IPS-NIHi7 (cell line): ENCODE measurements around the gene PLEKHA7.
"Not testable (repeated sequence)": the region's sequence is repeated elsewhere in the genome, so short reads cannot be mapped to it uniquely, and the experiment has no call there.

ENCODE experiments used
- DNase-seq: peaks from one replicate; pipeline ENCODE4 v3.0.0; 2012; ENCODE audit warnings: mixed read lengths; ENCODE audit errors: extremely low spot score

PLEKHA7 gene

DNA sequence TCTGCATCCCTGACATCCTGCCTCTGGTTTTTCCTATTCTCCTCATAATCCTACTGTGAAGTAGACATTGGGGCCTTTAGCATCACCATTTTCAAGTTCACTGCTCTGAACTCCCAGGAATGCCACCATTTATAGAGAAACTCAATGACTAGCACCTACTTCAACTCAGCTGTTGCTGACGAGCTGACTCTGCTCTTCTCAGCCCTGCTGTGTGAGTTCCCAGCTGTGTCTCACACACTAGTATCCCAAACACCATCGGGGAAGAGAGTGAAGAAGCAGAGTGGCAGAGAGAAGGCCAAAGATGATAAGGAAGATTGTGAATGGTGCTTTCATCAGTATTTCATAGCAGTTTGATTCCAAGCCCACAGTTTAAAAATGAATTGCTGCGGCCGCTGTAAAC is 71.9 kb downstream of the PLEKHA7 start:
- no peak for DNase-seq

GRCh38 chr11:16941935-16942334 is 72.3 kb downstream of the PLEKHA7 start:
- DNase-seq, result no peak

- no peak for DNase-seq
Observed at GRCh38 chr11:16938061-16938460, 76.2 kb downstream of the PLEKHA7 start.

GRCh38 chr11:16936643-16937042 is 77.6 kb downstream of the PLEKHA7 start:
- DNase-seq, result no peak

GRCh38 chr11:16935518-16936302 is 78.5 kb downstream of the PLEKHA7 start:
- peak; percentile 62 for DNase-seq

GRCh38 chr11:16933756-16934603 is 80.2 kb downstream of the PLEKHA7 start:
- DNase-seq, result peak; percentile 39

GRCh38 chr11:16933291-16933690 is 80.9 kb downstream of the PLEKHA7 start:
- no peak for DNase-seq

GRCh38 chr11:16928044-16928443 is 86.2 kb downstream of the PLEKHA7 start:
- no peak for DNase-seq

- no peak for DNase-seq
Observed at GRCh38 chr11:16926883-16927626, 87.2 kb downstream of the PLEKHA7 start.

DNA sequence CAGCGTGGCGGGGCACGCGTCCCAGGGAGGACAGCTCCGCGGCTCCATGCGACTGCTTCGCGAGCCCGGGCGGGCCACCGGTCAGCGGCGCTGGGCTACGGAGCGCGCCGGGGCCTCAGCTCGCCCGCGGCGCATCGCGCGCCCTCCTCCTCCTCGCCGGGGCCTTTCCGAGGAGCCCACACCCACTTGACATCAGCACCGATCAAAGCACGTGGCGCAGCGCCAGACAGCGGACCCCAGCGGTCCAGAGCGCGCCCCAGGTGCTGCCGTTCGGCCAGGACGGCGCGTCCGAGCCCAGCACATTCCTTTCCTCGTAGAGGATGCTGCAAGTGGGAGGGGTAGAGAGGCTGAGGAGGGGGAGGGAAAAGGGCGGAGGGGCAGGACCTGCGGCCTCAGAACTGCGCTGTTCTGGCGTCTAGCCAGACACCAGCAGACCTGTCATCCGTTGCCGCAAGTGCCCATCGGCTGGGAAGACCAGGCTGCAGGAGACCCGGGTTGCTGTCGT is 88.6 kb downstream of the PLEKHA7 start:
- DNase-seq, result peak; percentile 83

DNA sequence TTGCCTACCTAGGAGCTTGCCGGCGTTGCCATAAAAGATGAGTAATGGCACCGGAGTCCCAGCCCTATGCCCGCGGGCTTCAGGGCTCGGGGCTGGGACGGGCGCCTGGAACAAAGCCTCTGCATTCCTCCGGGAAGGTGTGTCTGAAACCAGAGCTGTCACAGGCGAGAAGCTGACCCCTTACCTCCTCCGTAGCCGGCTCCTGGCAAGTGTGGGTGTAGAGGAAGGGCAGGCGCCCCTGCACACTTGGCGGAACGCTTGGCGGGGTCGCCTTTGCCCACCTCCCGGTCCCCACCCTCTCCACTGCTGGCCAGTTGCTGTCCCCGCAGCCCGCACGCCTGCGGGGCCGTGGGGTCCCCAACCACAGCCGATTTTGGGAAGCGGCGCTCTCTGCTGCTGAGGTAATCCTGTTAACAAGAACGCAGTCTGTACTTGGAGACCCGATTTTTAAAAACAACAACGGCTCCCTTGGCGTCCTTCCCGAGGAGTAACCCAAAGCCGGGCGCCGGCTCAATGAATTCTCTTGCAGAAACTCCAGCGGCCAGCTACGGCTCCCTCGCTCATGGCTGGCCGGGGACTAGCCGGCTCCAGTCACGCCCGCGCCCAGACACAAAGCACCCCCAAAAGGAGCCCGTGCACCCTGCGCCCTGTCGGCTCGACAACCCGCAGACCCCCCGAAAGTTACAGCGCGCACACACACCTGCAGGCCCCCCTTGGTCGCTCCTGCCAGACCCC is 89.2 kb downstream of the PLEKHA7 start:
- DNase-seq, result peak; percentile 89

GRCh38 chr11:16924462-16924825 is 89.8 kb downstream of the PLEKHA7 start:
- no peak for DNase-seq

DNA sequence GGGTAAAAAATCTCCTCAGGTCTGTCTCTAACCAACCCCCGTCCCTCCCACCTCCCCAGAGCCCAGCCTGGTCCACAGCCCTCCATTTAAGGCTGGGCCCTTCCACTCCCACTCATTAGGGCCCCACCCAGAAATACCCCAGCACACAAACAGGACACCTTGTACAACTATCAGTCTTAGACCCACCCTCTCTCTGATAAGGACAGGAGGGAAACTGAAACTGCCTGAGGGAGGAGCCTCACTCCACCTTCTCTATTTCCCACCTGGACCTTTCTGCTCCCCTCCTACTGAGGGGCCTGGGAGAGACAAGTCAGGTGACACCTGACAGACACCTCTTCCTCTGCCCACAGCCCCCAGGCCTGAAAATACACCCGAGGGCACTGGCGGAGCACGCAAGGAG is 90.2 kb downstream of the PLEKHA7 start:
- no peak for DNase-seq

GRCh38 chr11:16921668-16922067 is 92.5 kb downstream of the PLEKHA7 start:
- no peak for DNase-seq

DNA sequence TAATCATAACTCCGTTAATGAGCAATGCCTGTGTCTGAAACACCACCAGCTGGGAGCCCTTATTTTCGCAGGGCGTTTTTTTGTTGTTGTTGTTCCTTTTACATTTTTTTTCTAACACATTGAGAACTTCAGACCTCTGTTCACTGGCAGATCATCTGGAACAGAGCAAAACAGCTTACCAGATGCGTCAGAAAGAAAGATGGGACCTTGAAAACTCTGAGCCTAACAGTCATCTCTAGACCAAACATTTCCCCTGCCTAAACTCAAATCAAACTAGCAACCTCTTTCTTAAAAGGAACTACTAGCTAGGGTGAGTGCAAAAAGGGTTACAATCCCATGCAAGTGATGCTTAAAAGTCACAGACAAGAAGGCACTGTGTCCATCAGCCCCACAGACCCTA is 93.2 kb downstream of the PLEKHA7 start:
- no peak for DNase-seq

DNA sequence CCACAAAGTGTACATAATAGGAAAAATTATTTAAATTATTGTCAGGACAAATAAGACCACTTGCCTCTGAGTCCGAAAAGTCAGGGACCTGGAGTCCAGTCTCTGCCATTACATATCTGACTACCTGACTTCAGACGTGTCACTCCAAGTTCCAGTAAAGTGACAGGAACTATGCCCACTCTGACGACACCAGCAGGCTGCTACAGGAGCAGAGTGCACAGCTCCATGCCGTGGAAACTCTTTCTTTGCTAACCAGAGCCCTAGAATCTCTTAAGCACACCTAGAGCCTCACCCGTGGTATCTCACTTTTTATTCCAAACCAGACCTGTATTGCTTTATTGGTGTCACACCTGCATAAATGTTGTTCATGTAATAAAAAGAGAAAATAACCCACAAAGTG is 93.7 kb downstream of the PLEKHA7 start:
- no peak for DNase-seq

GRCh38 chr11:16918543-16919182 is 95.6 kb downstream of the PLEKHA7 start:
- DNase-seq, result not testable (repeated sequence)

- no peak for DNase-seq
Observed at GRCh38 chr11:16917941-16918340, 96.3 kb downstream of the PLEKHA7 start.

DNA sequence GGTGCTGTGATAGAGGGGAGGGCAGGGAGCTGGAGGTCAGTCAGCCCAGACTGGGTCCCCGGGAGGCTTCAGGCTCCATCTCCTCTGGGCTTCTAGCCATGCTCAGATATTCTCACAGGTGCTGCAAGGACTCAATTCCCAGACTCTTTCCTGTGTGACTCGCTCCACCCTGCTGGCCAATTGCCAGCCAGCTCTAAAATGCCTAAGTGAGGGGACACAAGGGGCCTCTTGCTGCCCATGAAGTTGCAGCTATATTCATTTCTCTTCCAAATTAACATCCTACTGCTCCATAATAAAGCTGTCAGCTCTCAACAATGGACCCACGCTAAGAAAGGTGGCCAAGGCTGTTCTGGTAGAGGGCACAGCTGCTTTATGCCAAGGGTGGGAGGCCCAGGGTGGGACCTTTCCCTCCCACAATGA is 101.5 kb downstream of the PLEKHA7 start:
- no peak for DNase-seq

- DNase-seq, result no peak
Observed at GRCh38 chr11:16911658-16912057, 102.6 kb downstream of the PLEKHA7 start.

DNA sequence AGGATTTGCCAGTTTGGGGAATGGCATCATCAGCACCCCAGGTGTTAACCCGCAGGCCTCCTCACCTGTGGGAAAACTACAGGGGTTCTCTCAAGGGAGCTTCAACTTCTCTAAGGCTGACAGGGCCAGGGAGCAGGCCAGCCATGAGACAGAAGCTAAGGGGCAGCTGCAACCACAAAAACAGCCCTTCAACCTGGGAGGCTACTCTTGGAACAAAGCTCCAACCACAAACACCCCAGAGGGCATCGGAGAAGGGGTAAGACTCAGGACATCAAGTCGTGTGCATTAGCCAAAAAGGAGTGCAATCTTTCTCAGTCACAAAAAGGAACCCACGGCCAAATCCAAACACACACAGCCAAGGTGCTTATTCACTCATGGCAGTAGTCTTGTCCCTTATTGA is 103.0 kb downstream of the PLEKHA7 start:
- DNase-seq, result no peak
